Measurements from ENCODE around the gene OR10AD1. TPM values are rescaled to one million over a fixed set of nuclear protein-coding genes. Genes with fewer than 3 reads are reported as not detected.

Gene OR10AD1
- total and polyA plus RNA-seq, 10 of the 15 experiments (the other 5 are each of a cell fraction or from before 2014, with no cell fraction given) = 0.04 to 0.12 TPM; not detected in 8

DNA sequence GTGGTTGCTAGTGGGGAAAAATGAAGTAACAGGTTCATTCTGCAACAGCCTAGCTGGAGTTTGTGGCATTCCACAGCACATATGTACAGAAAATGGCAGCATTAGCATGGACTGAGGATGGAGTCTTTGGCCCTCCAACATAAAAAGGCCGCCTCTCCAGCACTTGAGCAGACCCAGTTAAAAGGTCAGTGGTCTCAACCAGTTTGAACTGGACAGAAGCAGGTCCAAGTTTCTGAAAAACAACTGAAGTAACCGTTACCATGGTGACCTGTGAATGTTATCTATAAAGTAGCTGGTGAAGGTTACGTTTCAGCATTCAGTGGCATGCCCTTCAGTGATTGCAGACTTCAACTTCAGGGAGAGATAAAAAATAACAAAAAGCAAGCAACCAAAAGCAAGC lies 34.1 kb upstream of the OR10AD1 start:
- no peaks in the 10 kb centered on the region for H3K79me2 ChIP-seq (ENCODE audit: control insufficient read depth, insufficient read depth, low read length)
- H3K4me1 ChIP-seq (ENCODE audit: control insufficient read depth, insufficient read depth, low read length) = no peaks in the 10 kb centered on the region
- 10% methylated on average over 3 of the region's 3 CpGs for WGBS (ENCODE audit: insufficient coverage, insufficient replicate concordance, low lambda C conversion rate, missing lambda C conversion rate)
- POLR2A ChIA-PET = no interaction called here
- intact Hi-C loops (cut with micrococcal nuclease; ENCODE audit: unreplicated experiment) = no loop called here
- no peak overlapping the region for H3K9ac ChIP-seq (ENCODE audit: control insufficient read depth, insufficient read depth, low read length)
- no peak for DNase-seq (ENCODE audit: low read depth, low spot score)
- H3K36me3 ChIP-seq (ENCODE audit: control insufficient read depth in 2 of 2, insufficient read depth in 2 of 2, low read length in 1 of 2) = no peaks in the 10 kb centered on the region
- no peak overlapping the region for H3K4me2 ChIP-seq (ENCODE audit: control insufficient read depth, insufficient read depth)
- no peaks in the 10 kb centered on the region for H4K20me1 ChIP-seq (ENCODE audit: control insufficient read depth, insufficient read depth)
- SMC1A ChIA-PET (ENCODE audit: uncharacterized antibody, unreplicated experiment) = no interaction called here
- RAD21 ChIA-PET (ENCODE audit: unreplicated experiment) = no interaction called here
- in situ Hi-C loops (cut with MboI) = no loop called here
- H3K27me3 ChIP-seq (replicated peaks in 1 of 2; ENCODE audit: control insufficient read depth in 2 of 2, insufficient read depth in 2 of 2, low read length in 1 of 2) = no peaks in the 10 kb centered on the region
- BruUV-seq (replicated peaks) = no TSS peak
- CTCF ChIA-PET = interaction anchor here (0.6 kb wide), 1 partner anchor 945 kb away, joined by 3 read pairs; no protein-coding TSS in a partner anchor
- H3K4me3 ChIP-seq = no peak overlapping the region
- TF ChIP-seq, protein P1, sequence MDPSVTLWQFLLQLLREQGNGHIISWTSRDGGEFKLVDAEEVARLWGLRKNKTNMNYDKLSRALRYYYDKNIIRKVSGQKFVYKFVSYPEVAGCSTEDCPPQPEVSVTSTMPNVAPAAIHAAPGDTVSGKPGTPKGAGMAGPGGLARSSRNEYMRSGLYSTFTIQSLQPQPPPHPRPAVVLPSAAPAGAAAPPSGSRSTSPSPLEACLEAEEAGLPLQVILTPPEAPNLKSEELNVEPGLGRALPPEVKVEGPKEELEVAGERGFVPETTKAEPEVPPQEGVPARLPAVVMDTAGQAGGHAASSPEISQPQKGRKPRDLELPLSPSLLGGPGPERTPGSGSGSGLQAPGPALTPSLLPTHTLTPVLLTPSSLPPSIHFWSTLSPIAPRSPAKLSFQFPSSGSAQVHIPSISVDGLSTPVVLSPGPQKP (IDR thresholded peaks at IDR 0.05; ENCODE audit: low read depth, low read length) = no peak
- no peak for TF ChIP-seq WRNIP1 (IDR thresholded peaks at IDR 0.05; ENCODE audit: borderline replicate concordance, low read depth, low read length)
- TF ChIP-seq, protein P2, sequence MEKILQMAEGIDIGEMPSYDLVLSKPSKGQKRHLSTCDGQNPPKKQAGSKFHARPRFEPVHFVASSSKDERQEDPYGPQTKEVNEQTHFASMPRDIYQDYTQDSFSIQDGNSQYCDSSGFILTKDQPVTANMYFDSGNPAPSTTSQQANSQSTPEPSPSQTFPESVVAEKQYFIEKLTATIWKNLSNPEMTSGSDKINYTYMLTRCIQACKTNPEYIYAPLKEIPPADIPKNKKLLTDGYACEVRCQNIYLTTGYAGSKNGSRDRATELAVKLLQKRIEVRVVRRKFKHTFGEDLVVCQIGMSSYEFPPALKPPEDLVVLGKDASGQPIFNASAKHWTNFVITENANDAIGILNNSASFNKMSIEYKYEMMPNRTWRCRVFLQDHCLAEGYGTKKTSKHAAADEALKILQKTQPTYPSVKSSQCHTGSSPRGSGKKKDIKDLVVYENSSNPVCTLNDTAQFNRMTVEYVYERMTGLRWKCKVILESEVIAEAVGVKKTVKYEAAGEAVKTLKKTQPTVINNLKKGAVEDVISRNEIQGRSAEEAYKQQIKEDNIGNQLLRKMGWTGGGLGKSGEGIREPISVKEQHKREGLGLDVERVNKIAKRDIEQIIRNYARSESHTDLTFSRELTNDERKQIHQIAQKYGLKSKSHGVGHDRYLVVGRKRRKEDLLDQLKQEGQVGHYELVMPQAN (conservative IDR thresholded peaks at IDR 0.05) = no peak
- H3K9me3 ChIP-seq (replicated peaks; ENCODE audit: control insufficient read depth, insufficient read depth, low read length) = no peaks in the 10 kb centered on the region
- H2AFZ ChIP-seq (ENCODE audit: control insufficient read depth, low read depth, low read length) = no peak overlapping the region
- FAIRE-seq = no peak
- no peak for ATAC-seq
- no peak overlapping the region for H3K27ac ChIP-seq (ENCODE audit: control insufficient read depth, insufficient read depth)

DNA sequence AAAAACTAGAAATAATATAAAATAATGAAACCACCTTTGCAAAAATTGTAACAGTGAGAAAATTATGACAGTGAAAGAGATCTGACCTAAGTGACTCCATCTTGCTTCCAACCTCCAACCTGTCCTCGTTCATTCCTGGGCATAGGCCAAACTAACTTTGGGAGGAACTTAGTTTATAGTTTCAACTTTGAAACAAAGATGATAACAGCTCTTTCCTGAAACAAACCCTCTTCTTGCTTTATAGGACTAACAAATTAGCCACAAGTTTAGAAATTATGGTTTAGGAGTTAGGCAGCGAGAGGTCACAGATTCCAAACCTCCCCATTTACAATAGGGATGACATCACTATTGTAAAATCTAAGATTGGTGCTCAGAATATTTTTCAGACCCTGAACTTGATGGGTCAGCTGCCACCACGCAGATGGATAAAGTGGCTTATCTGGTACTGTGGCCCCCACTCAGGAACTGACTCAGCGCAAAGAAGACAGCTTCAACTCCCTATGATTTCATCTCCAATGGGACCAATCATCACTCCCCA lies 32.8 kb upstream of the OR10AD1 start:
- RAD21 ChIA-PET (ENCODE audit: unreplicated experiment) = no interaction called here
- in situ Hi-C loops (cut with MboI) = no loop called here
- WGBS (ENCODE audit: insufficient coverage, insufficient replicate concordance, low lambda C conversion rate, missing lambda C conversion rate) = 15% methylated on average over 4 of the region's 4 CpGs

More for the DNA sequence above, 32.8 kb upstream of the OR10AD1 start:
- intact Hi-C loops (cut with micrococcal nuclease; ENCODE audit: unreplicated experiment) = no loop called here
- no peaks in the 10 kb centered on the region for H3K79me2 ChIP-seq (ENCODE audit: control insufficient read depth, insufficient read depth, low read length)
- no TSS peak for BruUV-seq (replicated peaks)
- POLR2A ChIA-PET = no interaction called here
- H3K27ac ChIP-seq (ENCODE audit: control insufficient read depth, insufficient read depth) = no peak overlapping the region
- H3K36me3 ChIP-seq (ENCODE audit: control insufficient read depth in 2 of 2, insufficient read depth in 2 of 2, low read length in 1 of 2) = no peaks in the 10 kb centered on the region
- DNase-seq (ENCODE audit: low read depth, low spot score) (no peak), ATAC-seq (no peak), FAIRE-seq (no peak)
- H3K9me3 ChIP-seq (replicated peaks; ENCODE audit: control insufficient read depth, insufficient read depth, low read length) = no peaks in the 10 kb centered on the region
- no peak overlapping the region for H2AFZ ChIP-seq (ENCODE audit: control insufficient read depth, low read depth, low read length)
- no peak overlapping the region for H3K9ac ChIP-seq (ENCODE audit: control insufficient read depth, insufficient read depth, low read length)
- TF ChIP-seq, protein P3, sequence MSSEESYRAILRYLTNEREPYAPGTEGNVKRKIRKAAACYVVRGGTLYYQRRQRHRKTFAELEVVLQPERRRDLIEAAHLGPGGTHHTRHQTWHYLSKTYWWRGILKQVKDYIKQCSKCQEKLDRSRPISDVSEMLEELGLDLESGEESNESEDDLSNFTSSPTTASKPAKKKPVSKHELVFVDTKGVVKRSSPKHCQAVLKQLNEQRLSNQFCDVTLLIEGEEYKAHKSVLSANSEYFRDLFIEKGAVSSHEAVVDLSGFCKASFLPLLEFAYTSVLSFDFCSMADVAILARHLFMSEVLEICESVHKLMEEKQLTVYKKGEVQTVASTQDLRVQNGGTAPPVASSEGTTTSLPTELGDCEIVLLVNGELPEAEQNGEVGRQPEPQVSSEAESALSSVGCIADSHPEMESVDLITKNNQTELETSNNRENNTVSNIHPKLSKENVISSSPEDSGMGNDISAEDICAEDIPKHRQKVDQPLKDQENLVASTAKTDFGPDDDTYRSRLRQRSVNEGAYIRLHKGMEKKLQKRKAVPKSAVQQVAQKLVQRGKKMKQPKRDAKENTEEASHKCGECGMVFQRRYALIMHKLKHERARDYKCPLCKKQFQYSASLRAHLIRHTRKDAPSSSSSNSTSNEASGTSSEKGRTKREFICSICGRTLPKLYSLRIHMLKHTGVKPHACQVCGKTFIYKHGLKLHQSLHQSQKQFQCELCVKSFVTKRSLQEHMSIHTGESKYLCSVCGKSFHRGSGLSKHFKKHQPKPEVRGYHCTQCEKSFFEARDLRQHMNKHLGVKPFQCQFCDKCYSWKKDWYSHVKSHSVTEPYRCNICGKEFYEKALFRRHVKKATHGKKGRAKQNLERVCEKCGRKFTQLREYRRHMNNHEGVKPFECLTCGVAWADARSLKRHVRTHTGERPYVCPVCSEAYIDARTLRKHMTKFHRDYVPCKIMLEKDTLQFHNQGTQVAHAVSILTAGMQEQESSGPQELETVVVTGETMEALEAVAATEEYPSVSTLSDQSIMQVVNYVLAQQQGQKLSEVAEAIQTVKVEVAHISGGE (CRISPR knock-in tag; IDR thresholded peaks at IDR 0.05) = no peak
- CTCF ChIA-PET = interaction anchor here (0.9 kb wide), 1 partner anchor 382 kb away, joined by 3 read pairs; no protein-coding TSS in a partner anchor
- no peaks in the 10 kb centered on the region for H4K20me1 ChIP-seq (ENCODE audit: control insufficient read depth, insufficient read depth)
- H3K4me3 ChIP-seq = no peak overlapping the region
- H3K4me2 ChIP-seq (ENCODE audit: control insufficient read depth, insufficient read depth) = no peak overlapping the region
- SMC1A ChIA-PET (ENCODE audit: uncharacterized antibody, unreplicated experiment) = no interaction called here
- no peaks in the 10 kb centered on the region for H3K4me1 ChIP-seq (ENCODE audit: control insufficient read depth, insufficient read depth, low read length)
- H3K27me3 ChIP-seq (replicated peaks in 1 of 2; ENCODE audit: control insufficient read depth in 2 of 2, insufficient read depth in 2 of 2, low read length in 1 of 2) = no peaks in the 10 kb centered on the region
